ENCODE measurements around the gene SLC35F6.

SLC35F6 gene

GRCh38 chr2:26754539-26754938, 9.5 kb upstream of the SLC35F6 start:
- H3K79me2 ChIP-seq (ENCODE audit: insufficient read depth, low read length) = no peaks in the 10 kb centered on the region
- H3K9ac ChIP-seq (ENCODE audit: low read length) = no peak overlapping the region
- no peak for TF ChIP-seq CTCF (IDR thresholded peaks at IDR 0.05; ENCODE audit: insufficient read depth, low read length, poor library complexity, severe bottlenecking)
- no peak for TF ChIP-seq EZH2phosphoT487 (conservative IDR thresholded peaks at IDR 0.05; ENCODE audit: low read length)
- H3K27me3 ChIP-seq (ENCODE audit: low read length) = no peaks in the 10 kb centered on the region
- no peaks in the 10 kb centered on the region for H3K9me3 ChIP-seq (ENCODE audit: insufficient read depth, low read length)
- no peak overlapping the region for H2AFZ ChIP-seq (ENCODE audit: low read depth, low read length, severe bottlenecking)
- H3K27ac ChIP-seq (ENCODE audit: low read depth, low read length) = no peak overlapping the region
- no peaks in the 10 kb centered on the region for H3K9me2 ChIP-seq (replicated peaks; ENCODE audit: insufficient read depth, low read length)
- no peaks in the 10 kb centered on the region for H4K20me1 ChIP-seq (ENCODE audit: low read depth, low read length)
- H3K36me3 ChIP-seq (ENCODE audit: low read length) = no peaks in the 10 kb centered on the region
- no peaks in the 10 kb centered on the region for H3F3A ChIP-seq (ENCODE audit: insufficient read depth)
- no peak overlapping the region for H3K4me2 ChIP-seq (ENCODE audit: low read depth, low read length, poor library complexity, severe bottlenecking)
- no peak overlapping the region for H3K4me3 ChIP-seq (ENCODE audit: insufficient read depth, low read length, poor library complexity, severe bottlenecking)

- Histone ChIP-seq H3F3A (ENCODE audit: insufficient read depth) (no peaks in the 10 kb centered on the region), H3K4me2 (ENCODE audit: low read depth, low read length, poor library complexity, severe bottlenecking) (no peak overlapping the region), H3K27me3 (ENCODE audit: low read length) (no peaks in the 10 kb centered on the region), H3K9me3 (ENCODE audit: insufficient read depth, low read length) (no peaks in the 10 kb centered on the region), H3K9ac (ENCODE audit: low read length) (no peak overlapping the region), H3K36me3 (ENCODE audit: low read length) (no peaks in the 10 kb centered on the region), H3K79me2 (ENCODE audit: insufficient read depth, low read length) (no peaks in the 10 kb centered on the region), H4K20me1 (ENCODE audit: low read depth, low read length) (no peaks in the 10 kb centered on the region), H3K27ac (ENCODE audit: low read depth, low read length) (no peak overlapping the region), H2AFZ (ENCODE audit: low read depth, low read length, severe bottlenecking) (no peak overlapping the region), H3K9me2 (replicated peaks; ENCODE audit: insufficient read depth, low read length) (no peaks in the 10 kb centered on the region), H3K4me3 (ENCODE audit: insufficient read depth, low read length, poor library complexity, severe bottlenecking) (no peak overlapping the region)
- TF ChIP-seq EZH2phosphoT487 (conservative IDR thresholded peaks at IDR 0.05; ENCODE audit: low read length) = no peak
- no peak for TF ChIP-seq CTCF (IDR thresholded peaks at IDR 0.05; ENCODE audit: insufficient read depth, low read length, poor library complexity, severe bottlenecking)
Measured at GRCh38 chr2:26754972-26755670, 9.0 kb upstream of the SLC35F6 start.

DNA sequence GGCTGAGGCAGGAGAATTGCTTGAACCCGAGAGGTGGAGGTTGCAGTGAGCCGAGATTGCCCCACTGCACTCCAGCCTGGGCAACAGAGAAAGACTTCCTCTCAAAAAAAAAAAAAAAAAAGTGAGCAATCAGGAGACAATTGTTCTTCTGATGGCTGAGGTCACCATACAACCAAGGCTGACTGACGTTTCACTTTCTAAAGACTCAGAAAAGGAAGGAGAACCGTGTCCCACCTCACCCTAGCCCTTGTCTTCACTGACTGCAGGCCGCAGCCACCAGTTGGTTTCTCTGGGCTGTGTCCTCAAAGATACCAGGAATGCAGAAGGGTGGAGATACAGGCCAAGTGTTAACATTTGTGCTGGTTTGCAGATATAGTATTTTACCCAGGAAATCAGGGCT, 7.7 kb upstream of the SLC35F6 start:
- Histone ChIP-seq H3K4me3 (ENCODE audit: insufficient read depth, low read length, poor library complexity, severe bottlenecking) (no peak overlapping the region), H3K27ac (ENCODE audit: low read depth, low read length) (no peak overlapping the region), H3K36me3 (ENCODE audit: low read length) (no peaks in the 10 kb centered on the region)

More for the DNA sequence above, 7.7 kb upstream of the SLC35F6 start:
- Histone ChIP-seq H3K79me2 (ENCODE audit: insufficient read depth, low read length) (no peaks in the 10 kb centered on the region), H3K27me3 (ENCODE audit: low read length) (no peaks in the 10 kb centered on the region), H3F3A (ENCODE audit: insufficient read depth) (no peaks in the 10 kb centered on the region), H3K9me2 (replicated peaks; ENCODE audit: insufficient read depth, low read length) (no peaks in the 10 kb centered on the region), H4K20me1 (ENCODE audit: low read depth, low read length) (no peaks in the 10 kb centered on the region), H2AFZ (ENCODE audit: low read depth, low read length, severe bottlenecking) (no peak overlapping the region), H3K9me3 (ENCODE audit: insufficient read depth, low read length) (no peaks in the 10 kb centered on the region), H3K9ac (ENCODE audit: low read length) (no peak overlapping the region), H3K4me2 (ENCODE audit: low read depth, low read length, poor library complexity, severe bottlenecking) (no peak overlapping the region)
- TF ChIP-seq EZH2phosphoT487 (conservative IDR thresholded peaks at IDR 0.05; ENCODE audit: low read length) (no peak), CTCF (IDR thresholded peaks at IDR 0.05; ENCODE audit: insufficient read depth, low read length, poor library complexity, severe bottlenecking) (no peak)

All from SU-DHL-6 (cell line).